CD14-positive monocyte (primary cell): ENCODE data around the gene THBS3. TPM values are rescaled to one million over a fixed set of nuclear protein-coding genes. Genes with fewer than 3 reads are reported as not detected.

Experiments used
- DNase-seq, 3 donors: peaks; one replicate each; pipeline ENCODE4 v3.0.0-alpha.2; 2011 to 2022
- H2AFZ ChIP-seq: 2 replicates; pipeline ENCODE4 v1.6.0; 2012; ENCODE audit warnings: mild to moderate bottlenecking, low read depth, low read length, inconsistent platforms; ENCODE audit not compliant: insufficient read depth, poor library complexity, severe bottlenecking
- H3K27ac ChIP-seq, 2 donors: 1 replicate in 1 of 2; 2 replicates in 1 of 2; pipeline ENCODE4 v1.5.1; 2012 to 2013; ENCODE audit warnings: low read length in 2 of 2, control low read depth in 1 of 2, inconsistent platforms in 1 of 2, low read depth in 1 of 2, mild to moderate bottlenecking in 1 of 2
- H3K27me3 ChIP-seq, 2 donors: one replicate each; pipeline versions ENCODE4 v1.6.0 to v1.6.1; 2011 to 2013; ENCODE audit warnings: low read length in 2 of 2; ENCODE audit not compliant: control insufficient read depth in 2 of 2, insufficient read depth in 2 of 2
- H3K36me3 ChIP-seq, 2 donors: replicated peaks in 1 of 2; 1 replicate in 1 of 2; 2 replicates in 1 of 2; pipeline versions ENCODE4 v1.5.1 to v1.6.1; 2012 to 2013; ENCODE audit warnings: low read length in 2 of 2, control low read depth in 1 of 2, inconsistent platforms in 1 of 2, mild to moderate bottlenecking in 1 of 2; ENCODE audit not compliant: insufficient read depth in 2 of 2, control insufficient read depth in 1 of 2
- H3K4me1 ChIP-seq, 2 donors: 1 replicate in 1 of 2; 2 replicates in 1 of 2; pipeline versions ENCODE4 v1.5.1 to v1.6.1; 2012 to 2013; ENCODE audit warnings: low read length in 2 of 2, control low read depth in 1 of 2, inconsistent platforms in 1 of 2, mild to moderate bottlenecking in 1 of 2, moderate library complexity in 1 of 2; ENCODE audit not compliant: insufficient read depth in 2 of 2, control insufficient read depth in 1 of 2
- H3K4me2 ChIP-seq: replicated peaks from 2 replicates; pipeline ENCODE3; 2012; ENCODE audit warnings: low read length, moderate library complexity, mild to moderate bottlenecking; ENCODE audit not compliant: poor library complexity, severe bottlenecking; ENCODE audit errors: extremely low read depth
- H3K4me3 ChIP-seq, 3 experiments: fragments of 200-600 bp in 1 of 3; sonication (generic) in 1 of 3; replicated peaks in 1 of 3; 1 replicate in 2 of 3; 2 replicates in 1 of 3; pipeline ENCODE4 v1.5.1; 2011 to 2013; ENCODE audit warnings: low read length in 3 of 3, mild to moderate bottlenecking in 3 of 3, control low read depth in 2 of 3, low read depth in 2 of 3, inconsistent platforms in 1 of 3, moderate library complexity in 1 of 3
- H3K79me2 ChIP-seq: 2 replicates; pipeline ENCODE4 v1.6.0; 2012; ENCODE audit warnings: mild to moderate bottlenecking, control low read depth, inconsistent platforms, low read length, moderate library complexity; ENCODE audit not compliant: insufficient read depth
- H3K9ac ChIP-seq: 2 replicates; pipeline ENCODE4 v1.6.0; 2017; ENCODE audit warnings: low read length, mild to moderate bottlenecking; ENCODE audit not compliant: insufficient read depth, poor library complexity, severe bottlenecking
- H3K9me3 ChIP-seq, 2 donors: replicated peaks in 1 of 2; 1 replicate in 1 of 2; 2 replicates in 1 of 2; pipeline versions ENCODE4 v1.5.1 to v1.6.1; 2012 to 2013; ENCODE audit warnings: low read length in 2 of 2, control low read depth in 1 of 2; ENCODE audit not compliant: control insufficient read depth in 1 of 2, insufficient read depth in 1 of 2
- H4K20me1 ChIP-seq: 2 replicates; pipeline ENCODE4 v1.6.0; 2012; ENCODE audit warnings: mild to moderate bottlenecking, low read length, control low read depth, moderate library complexity; ENCODE audit not compliant: insufficient read depth
- H3K27ac Mint-ChIP-seq, 7 donors: one replicate each; pipeline ENCODE4 v1.8.0; 2020; ENCODE audit warnings: mild to moderate bottlenecking in 7 of 7, mixed read lengths in 7 of 7, moderate library complexity in 6 of 7, inconsistent platforms in 2 of 7
- H3K27me3 Mint-ChIP-seq, 3 donors: one replicate each; pipeline ENCODE4 v1.8.0; 2021 to 2022; ENCODE audit warnings: low read depth in 3 of 3, mild to moderate bottlenecking in 3 of 3, mixed read lengths in 3 of 3, moderate library complexity in 3 of 3, inconsistent platforms in 1 of 3
- H3K36me3 Mint-ChIP-seq, 2 donors: one replicate each; pipeline ENCODE4 v1.8.0; 2020; ENCODE audit warnings: mixed read lengths in 2 of 2, inconsistent platforms in 1 of 2, mild to moderate bottlenecking in 1 of 2
- H3K4me1 Mint-ChIP-seq: one replicate; pipeline ENCODE4 v1.8.0; 2020; ENCODE audit warnings: mild to moderate bottlenecking, mixed read lengths
- H3K4me3 Mint-ChIP-seq, 2 donors: one replicate each; pipeline ENCODE4 v1.8.0; 2020; ENCODE audit warnings: mild to moderate bottlenecking in 2 of 2, mixed read lengths in 2 of 2, moderate library complexity in 1 of 2
- H3K9me3 Mint-ChIP-seq, 7 donors: one replicate each; pipeline ENCODE4 v1.8.0; 2020 to 2022; ENCODE audit warnings: mixed read lengths in 7 of 7, mild to moderate bottlenecking in 6 of 7, moderate library complexity in 6 of 7, inconsistent platforms in 2 of 7
- WGBS: methylation state at CpG from one replicate; pipeline ENCODE4 v1.1.5; 2013; ENCODE audit warnings: missing lambda C conversion rate; ENCODE audit not compliant: insufficient coverage; 5-methylcytosine and 5-hydroxymethylcytosine counted together
- intact Hi-C, 2 donors: fragments of 100-400 bp; cut with micrococcal nuclease; formaldehyde crosslinking; loops; one replicate each; pipeline versions ENCODE4 v1.15.0 to v1.15.1; 2023
- polyA plus RNA-seq, 3 donors: library from polyadenylated mRNA; depleted of rRNA in 1 of 3; unstranded in 2 of 3; stranded (reverse) in 1 of 3; fragments of 300-500 nt in 2 of 3; fragments of >200 nt in 1 of 3; fragmentation: Illumina TruSeq in 2 of 3; gene quantifications; 1 replicate in 2 of 3; 2 replicates in 1 of 3; pipeline ENCODE4 v1.2.3, GENCODE V29; 2012 to 2021
- TF ChIP-seq, protein P1 (sequence below): fragments of 200-600 bp; IDR thresholded peaks from one replicate; pipeline ENCODE4 v1.8.0; 2022; ENCODE audit warnings: antibody characterized with exemption, mild to moderate bottlenecking

The THBS3 gene
- polyA plus RNA-seq, 3 donors = 3.2 to 50.7 (median 5.3) TPM

DNA sequence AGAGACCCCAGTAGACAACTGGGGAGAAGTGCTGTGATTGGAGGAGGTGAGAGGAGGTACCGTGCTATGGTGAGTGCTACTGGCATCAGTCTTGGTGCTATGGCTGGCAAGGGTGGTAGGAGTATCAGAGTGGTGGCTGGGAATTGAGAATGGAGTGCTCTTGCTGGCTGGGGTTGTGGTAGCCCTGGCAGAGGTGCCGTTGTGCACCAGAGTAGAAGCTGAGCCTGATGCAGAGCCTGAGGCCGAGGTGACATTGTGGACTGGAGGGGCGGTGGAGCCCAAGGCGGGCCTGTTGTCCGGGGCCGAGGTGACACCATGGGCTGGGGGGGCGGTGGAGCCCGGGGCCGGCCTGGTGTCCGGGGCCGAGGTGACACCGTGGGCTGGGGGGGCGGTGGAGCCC lies 19.4 kb downstream of the THBS3 start:
- Histone ChIP-seq H3K9ac (no peak overlapping the region), H3K27ac (no peak overlapping the region), H3K9me3 (no peaks in the 10 kb centered on the region), H3K4me1 (peaks cover 25 to 28% of the 10 kb centered on the region in 2 donors), H3K27me3 (no peaks in the 10 kb centered on the region), H3K4me3 (no peak overlapping the region), H3K79me2 (no peaks in the 10 kb centered on the region), H2AFZ (no peak overlapping the region), H4K20me1 (no peaks in the 10 kb centered on the region), H3K36me3 (no peaks in the 10 kb centered on the region), H3K4me2 (no peak overlapping the region)
- 98% methylated on average over 7 of the region's 14 CpGs for WGBS
- Mint-ChIP-seq H3K4me1 (peaks cover 23% of the 10 kb centered on the region), H3K4me3 (no peak overlapping the region), H3K9me3 (peaks cover 0 to 2% (median 0%) of the 10 kb centered on the region in 7 donors), H3K27ac (peak overlapping the region in 1 of 7 donors; percentile 56), H3K36me3 (peaks cover 0 to 3% of the 10 kb centered on the region in 2 donors), H3K27me3 (peaks cover 4 to 16% (median 8%) of the 10 kb centered on the region in 3 donors)
- TF ChIP-seq, protein P1, sequence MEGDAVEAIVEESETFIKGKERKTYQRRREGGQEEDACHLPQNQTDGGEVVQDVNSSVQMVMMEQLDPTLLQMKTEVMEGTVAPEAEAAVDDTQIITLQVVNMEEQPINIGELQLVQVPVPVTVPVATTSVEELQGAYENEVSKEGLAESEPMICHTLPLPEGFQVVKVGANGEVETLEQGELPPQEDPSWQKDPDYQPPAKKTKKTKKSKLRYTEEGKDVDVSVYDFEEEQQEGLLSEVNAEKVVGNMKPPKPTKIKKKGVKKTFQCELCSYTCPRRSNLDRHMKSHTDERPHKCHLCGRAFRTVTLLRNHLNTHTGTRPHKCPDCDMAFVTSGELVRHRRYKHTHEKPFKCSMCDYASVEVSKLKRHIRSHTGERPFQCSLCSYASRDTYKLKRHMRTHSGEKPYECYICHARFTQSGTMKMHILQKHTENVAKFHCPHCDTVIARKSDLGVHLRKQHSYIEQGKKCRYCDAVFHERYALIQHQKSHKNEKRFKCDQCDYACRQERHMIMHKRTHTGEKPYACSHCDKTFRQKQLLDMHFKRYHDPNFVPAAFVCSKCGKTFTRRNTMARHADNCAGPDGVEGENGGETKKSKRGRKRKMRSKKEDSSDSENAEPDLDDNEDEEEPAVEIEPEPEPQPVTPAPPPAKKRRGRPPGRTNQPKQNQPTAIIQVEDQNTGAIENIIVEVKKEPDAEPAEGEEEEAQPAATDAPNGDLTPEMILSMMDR = no peak
- intact Hi-C loops = no loop called here
- DNase-seq = no peak

- H3K27ac ChIP-seq = no peak overlapping the region
- Mint-ChIP-seq H3K4me3 (no peak overlapping the region), H3K27me3 (peaks cover 4 to 16% (median 8%) of the 10 kb centered on the region in 3 donors), H3K4me1 (peaks cover 16% of the 10 kb centered on the region), H3K36me3 (peaks cover 0 to 3% of the 10 kb centered on the region in 2 donors), H3K27ac (no peak overlapping the region), H3K9me3 (peaks cover 0 to 2% (median 0%) of the 10 kb centered on the region in 7 donors)
- H3K79me2 ChIP-seq = no peaks in the 10 kb centered on the region
- no peak overlapping the region for H2AFZ ChIP-seq
- no peak overlapping the region for H3K4me2 ChIP-seq
- 80% methylated on average over 14 of the region's 16 CpGs for WGBS
- no peak overlapping the region for H3K9ac ChIP-seq
- no peak for DNase-seq
- intact Hi-C loops = no loop called here
- no peaks in the 10 kb centered on the region for H4K20me1 ChIP-seq
- peaks cover 18 to 20% of the 10 kb centered on the region in 2 donors for H3K4me1 ChIP-seq
- H3K9me3 ChIP-seq = no peaks in the 10 kb centered on the region
- H3K4me3 ChIP-seq = no peak overlapping the region
- TF ChIP-seq, protein P1 = no peak
- no peaks in the 10 kb centered on the region for H3K36me3 ChIP-seq
- no peaks in the 10 kb centered on the region for H3K27me3 ChIP-seq
Measured at GRCh38 chr1:155187456-155187891, 20.2 kb downstream of the THBS3 start.
